Body of pancreas (tissue), 4 donors: ENCODE measurements around the gene GABRG3.

Experiments
- POLR2A ChIP-seq, 3 donors: fragments of 450-650 bp; IDR thresholded peaks; one replicate each; pipeline ENCODE4 v1.6.1; 2016; ENCODE audit warnings: antibody characterized with exemption in 3 of 3, mild to moderate bottlenecking in 2 of 3
- TF ChIP-seq, protein P1 (sequence below), 7 experiments: fragments of 450-650 bp in 4 of 7; fragments of 200-600 bp in 3 of 7; sonication (generic) in 3 of 7; IDR thresholded peaks; one replicate each; pipeline ENCODE4 v1.5.1; 2016 to 2019; ENCODE audit warnings: antibody characterized with exemption in 7 of 7

DNA sequence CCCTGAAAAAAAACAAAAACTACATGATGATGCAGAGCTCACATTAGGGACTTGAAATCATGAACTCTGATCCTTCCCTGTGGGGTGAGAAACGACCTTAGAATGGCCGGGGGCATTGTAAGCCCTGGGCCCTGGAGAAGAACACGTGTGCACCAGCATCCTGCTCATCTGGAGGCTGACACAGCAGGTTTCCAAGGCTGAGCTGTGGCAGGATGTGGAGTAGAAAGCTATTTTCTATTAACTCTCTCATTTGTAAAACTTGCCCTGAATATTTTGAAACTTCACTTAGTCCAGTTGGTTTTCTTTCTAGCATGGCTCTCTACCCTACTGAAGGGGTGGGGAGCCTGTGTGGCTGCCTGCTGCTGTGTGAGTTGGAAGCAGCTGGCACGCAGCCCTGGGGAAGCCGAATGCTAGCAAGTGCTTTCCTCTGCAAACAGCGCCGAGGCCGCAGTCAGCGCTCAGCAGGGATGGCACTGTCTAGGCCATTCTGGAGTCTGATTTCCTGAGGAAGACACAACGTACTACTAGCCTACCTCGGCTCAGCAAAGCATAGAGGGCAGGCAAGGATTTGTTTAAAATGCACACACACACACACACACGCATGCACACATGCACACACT lies 58.0 kb downstream of the GABRG3 start:
- TF ChIP-seq, protein P1, sequence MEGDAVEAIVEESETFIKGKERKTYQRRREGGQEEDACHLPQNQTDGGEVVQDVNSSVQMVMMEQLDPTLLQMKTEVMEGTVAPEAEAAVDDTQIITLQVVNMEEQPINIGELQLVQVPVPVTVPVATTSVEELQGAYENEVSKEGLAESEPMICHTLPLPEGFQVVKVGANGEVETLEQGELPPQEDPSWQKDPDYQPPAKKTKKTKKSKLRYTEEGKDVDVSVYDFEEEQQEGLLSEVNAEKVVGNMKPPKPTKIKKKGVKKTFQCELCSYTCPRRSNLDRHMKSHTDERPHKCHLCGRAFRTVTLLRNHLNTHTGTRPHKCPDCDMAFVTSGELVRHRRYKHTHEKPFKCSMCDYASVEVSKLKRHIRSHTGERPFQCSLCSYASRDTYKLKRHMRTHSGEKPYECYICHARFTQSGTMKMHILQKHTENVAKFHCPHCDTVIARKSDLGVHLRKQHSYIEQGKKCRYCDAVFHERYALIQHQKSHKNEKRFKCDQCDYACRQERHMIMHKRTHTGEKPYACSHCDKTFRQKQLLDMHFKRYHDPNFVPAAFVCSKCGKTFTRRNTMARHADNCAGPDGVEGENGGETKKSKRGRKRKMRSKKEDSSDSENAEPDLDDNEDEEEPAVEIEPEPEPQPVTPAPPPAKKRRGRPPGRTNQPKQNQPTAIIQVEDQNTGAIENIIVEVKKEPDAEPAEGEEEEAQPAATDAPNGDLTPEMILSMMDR (IDR thresholded peaks at IDR 0.05), result no peak
- no peak for TF ChIP-seq POLR2A (IDR thresholded peaks at IDR 0.05)
